GM21390 (cell line): ENCODE measurements around the gene COL8A1.
A peak's percentile ranks its signal among the peaks of the same experiment; 100 is the strongest.

Source experiments
- ATAC-seq: cut with Tn5 transposase; IDR thresholded peaks from one replicate; pipeline ENCODE4 v1.9.1; 2021; ENCODE audit not compliant: unreplicated experiment

The COL8A1 gene

GRCh38 chr3:99757966-99758365, 119.6 kb downstream of the COL8A1 start:
- ATAC-seq = no peak

GRCh38 chr3:99758502-99759177, 120.2 kb downstream of the COL8A1 start:
- no peak for ATAC-seq

- ATAC-seq = no peak
Measured at GRCh38 chr3:99760031-99760430, 121.6 kb downstream of the COL8A1 start.

- no peak for ATAC-seq
Measured at GRCh38 chr3:99760629-99761028, 122.2 kb downstream of the COL8A1 start.

GRCh38 chr3:99761415-99762165, 123.2 kb downstream of the COL8A1 start:
- ATAC-seq = no peak

GRCh38 chr3:99762901-99763300, 124.5 kb downstream of the COL8A1 start:
- no peak for ATAC-seq

GRCh38 chr3:99764377-99764776, 126.0 kb downstream of the COL8A1 start:
- ATAC-seq = no peak

GRCh38 chr3:99765042-99765942, 126.9 kb downstream of the COL8A1 start:
- ATAC-seq = no peak

GRCh38 chr3:99767291-99767690, 128.9 kb downstream of the COL8A1 start:
- no peak for ATAC-seq

- no peak for ATAC-seq
Measured at GRCh38 chr3:99768126-99768525, 129.7 kb downstream of the COL8A1 start.

- no peak for ATAC-seq
Measured at GRCh38 chr3:99768808-99769501, 130.6 kb downstream of the COL8A1 start.

GRCh38 chr3:99772171-99772570, 133.8 kb downstream of the COL8A1 start:
- no peak for ATAC-seq

- ATAC-seq = no peak
Measured at GRCh38 chr3:99772671-99773070, 134.3 kb downstream of the COL8A1 start.

GRCh38 chr3:99774467-99774866, 136.1 kb downstream of the COL8A1 start:
- peak; percentile 98 for ATAC-seq

- no peak for ATAC-seq
Measured at GRCh38 chr3:99776516-99777209, 138.3 kb downstream of the COL8A1 start.

GRCh38 chr3:99777210-99777549, 138.8 kb downstream of the COL8A1 start:
- ATAC-seq = no peak

- ATAC-seq = no peak
Measured at GRCh38 chr3:99777708-99778107, 139.3 kb downstream of the COL8A1 start.

- no peak for ATAC-seq
Measured at GRCh38 chr3:99780749-99781148, 142.4 kb downstream of the COL8A1 start.

- no peak for ATAC-seq
Measured at GRCh38 chr3:99781761-99782160, 143.4 kb downstream of the COL8A1 start.

- no peak for ATAC-seq
Measured at GRCh38 chr3:99783011-99783573, 144.7 kb downstream of the COL8A1 start.
